OCI-LY7 (cell line): ENCODE data around the gene DOC2A. TPM values are rescaled to one million over a fixed set of nuclear protein-coding genes. Genes with fewer than 3 reads are reported as not detected.

Source experiments
- BruUV-seq: library from RNA; stranded (reverse); fragments of 400-500 nt; replicated peaks from 2 replicates; lab custom pipeline; 2021; lab: Mats Ljungman, UMichigan
- CTCF ChIA-PET: fragments of 300-600 bp; sonication (Branson Sonifier 250); formaldehyde crosslinking; loops from one replicate; lab custom pipeline; 2022; ENCODE audit warnings: antibody characterized with exemption; ENCODE audit not compliant: unreplicated experiment; lab: Charles Lee
- POLR2A ChIA-PET: fragments of 300-600 bp; sonication (Branson Sonifier 250); formaldehyde crosslinking; loops from one replicate; lab custom pipeline; 2022; ENCODE audit warnings: antibody characterized with exemption; lab: Charles Lee
- DNase-seq: peaks from one replicate; pipeline ENCODE4 v3.0.0-alpha.2; 2015; ENCODE audit warnings: low spot score
- H2AFZ ChIP-seq: fragments of 200-600 bp; sonication (generic), shearing (Covaris generic); 2 replicates; pipeline ENCODE4 v1.6.1; 2014; ENCODE audit warnings: mild to moderate bottlenecking, antibody characterized with exemption, low read length, moderate library complexity
- H3K27ac ChIP-seq: fragments of 200-600 bp; sonication (generic); 2 replicates; pipeline ENCODE4 v1.5.1; 2014; ENCODE audit warnings: mixed run types, low read depth, mild to moderate bottlenecking, moderate library complexity, low read length, inconsistent platforms; ENCODE audit not compliant: poor library complexity, severe bottlenecking
- H3K36me3 ChIP-seq: fragments of 200-600 bp; sonication (generic); 2 replicates; pipeline ENCODE4 v1.6.1; 2014; ENCODE audit warnings: mild to moderate bottlenecking, antibody characterized with exemption, low read length, moderate library complexity, mixed read lengths; ENCODE audit not compliant: insufficient read depth
- H3K4me1 ChIP-seq: fragments of 200-600 bp; sonication (generic); 2 replicates; pipeline ENCODE4 v1.5.1; 2014; ENCODE audit warnings: mild to moderate bottlenecking, low read length; ENCODE audit not compliant: insufficient read depth, poor library complexity, severe bottlenecking
- H3K4me2 ChIP-seq: fragments of 200-600 bp; sonication (generic); 2 replicates; pipeline ENCODE4 v1.6.1; 2014; ENCODE audit warnings: mild to moderate bottlenecking, low read length
- H3K4me3 ChIP-seq: fragments of 200-600 bp; sonication (generic); 2 replicates; pipeline ENCODE4 v1.5.1; 2014; ENCODE audit warnings: mild to moderate bottlenecking, low read depth, low read length; ENCODE audit not compliant: poor library complexity, severe bottlenecking
- H3K79me2 ChIP-seq: fragments of 200-600 bp; sonication (generic); 2 replicates; pipeline ENCODE4 v1.6.1; 2016; ENCODE audit warnings: low read depth, mild to moderate bottlenecking, low read length, moderate library complexity, mixed read lengths; ENCODE audit not compliant: insufficient read depth
- H3K9me2 ChIP-seq: fragments of 200-600 bp; sonication (generic); 2 replicates; pipeline ENCODE4 v1.6.1; 2016; ENCODE audit warnings: mild to moderate bottlenecking, low read length, mixed read lengths; ENCODE audit not compliant: insufficient read depth
- H3K9me3 ChIP-seq: fragments of 200-600 bp; sonication (generic); 2 replicates; pipeline ENCODE4 v1.6.1; 2014; ENCODE audit warnings: mild to moderate bottlenecking, mixed run types, low read length, mixed read lengths
- H4K20me1 ChIP-seq: fragments of 200-600 bp; sonication (generic); 2 replicates; pipeline ENCODE4 v1.6.1; 2014; ENCODE audit warnings: mild to moderate bottlenecking, antibody characterized with exemption, low read length, moderate library complexity, mixed read lengths; ENCODE audit not compliant: insufficient read depth
- CTCF ChIP-seq: fragments of 200-600 bp; sonication (generic); conservative IDR thresholded peaks from 2 replicates; pipeline ENCODE4 v1.5.1; 2014; ENCODE audit warnings: mild to moderate bottlenecking, antibody characterized with exemption, low read length, moderate library complexity, mixed read lengths
- EZH2phosphoT487 ChIP-seq: fragments of 200-600 bp; sonication (generic); IDR thresholded peaks from 2 replicates; pipeline ENCODE4 v1.6.1; 2018; ENCODE audit warnings: low read depth, borderline replicate concordance, mild to moderate bottlenecking, mixed run types, antibody characterized with exemption, low read length, moderate library complexity, mixed read lengths
- intact Hi-C: fragments of 100-400 bp; cut with micrococcal nuclease; formaldehyde crosslinking; loops from one replicate; pipeline ENCODE4 v1.10.0; 2022; ENCODE audit not compliant: unreplicated experiment
- total RNA-seq, 2 experiments: library from RNA; depleted of rRNA in 1 of 2; stranded (reverse); fragments of >200 nt in 1 of 2; shearing (Covaris generic) in 1 of 2; gene quantifications; 2 replicates each; pipeline ENCODE4 v1.2.3, GENCODE V29; 2014 to 2022

The DOC2A gene
- total RNA-seq, 2 experiments from 2014 or later: 0.91 TPM; not detected in 1

GRCh38 chr16:30054959-30055553, 44.2 kb upstream of the DOC2A start:
- no peak overlapping the region for H2AFZ ChIP-seq
- peaks cover 27% of the 10 kb centered on the region for H3K4me1 ChIP-seq
- CTCF ChIA-PET: interaction anchor here (0.5 to 1.6 kb wide), 3 partner anchors 9 to 285 kb away, joined by 3 to 4 read pairs (median 3); partner anchors contain the start of gene TBX6
- H3K9me2 ChIP-seq: no peaks in the 10 kb centered on the region
- no peak overlapping the region for H3K4me3 ChIP-seq
- no peak overlapping the region for H3K27ac ChIP-seq
- H3K9me3 ChIP-seq: no peaks in the 10 kb centered on the region
- POLR2A ChIA-PET: interaction anchor here (0.6 to 1.0 kb wide), 3 partner anchors 9 to 82 kb away, joined by 3 to 10 read pairs (median 4); partner anchors contain the start of gene TAOK2
- intact Hi-C loops: no loop called here
- DNase-seq: peak; percentile 63
- peak overlapping the region; percentile 23; the same call in 1 of the 2 replicates for H3K4me2 ChIP-seq
- no peaks in the 10 kb centered on the region for H3K36me3 ChIP-seq
- TF ChIP-seq CTCF (peak; percentile 85), EZH2phosphoT487 (no peak)
- no TSS peak for BruUV-seq
- H3K79me2 ChIP-seq: no peaks in the 10 kb centered on the region
- no peaks in the 10 kb centered on the region for H4K20me1 ChIP-seq

GRCh38 chr16:30054451-30054850, 43.6 kb upstream of the DOC2A start:
- ChIA-PET CTCF (interaction anchor here (0.5 to 1.6 kb wide), 2 partner anchors 38 to 285 kb away, joined by 3 read pairs; partner anchors contain the start of gene TBX6), POLR2A (no interaction called here)
- Histone ChIP-seq H3K4me1 (peaks cover 27% of the 10 kb centered on the region), H3K4me3 (no peak overlapping the region), H4K20me1 (no peaks in the 10 kb centered on the region), H3K9me2 (no peaks in the 10 kb centered on the region), H3K9me3 (no peaks in the 10 kb centered on the region), H3K4me2 (peak overlapping the region; percentile 23; the same call in 1 of the 2 replicates), H2AFZ (no peak overlapping the region), H3K36me3 (no peaks in the 10 kb centered on the region), H3K27ac (no peak overlapping the region), H3K79me2 (no peaks in the 10 kb centered on the region)
- no peak for DNase-seq
- intact Hi-C loops: no loop called here
- TF ChIP-seq CTCF: no peak
- no peak for TF ChIP-seq EZH2phosphoT487
- BruUV-seq: no TSS peak

DNA sequence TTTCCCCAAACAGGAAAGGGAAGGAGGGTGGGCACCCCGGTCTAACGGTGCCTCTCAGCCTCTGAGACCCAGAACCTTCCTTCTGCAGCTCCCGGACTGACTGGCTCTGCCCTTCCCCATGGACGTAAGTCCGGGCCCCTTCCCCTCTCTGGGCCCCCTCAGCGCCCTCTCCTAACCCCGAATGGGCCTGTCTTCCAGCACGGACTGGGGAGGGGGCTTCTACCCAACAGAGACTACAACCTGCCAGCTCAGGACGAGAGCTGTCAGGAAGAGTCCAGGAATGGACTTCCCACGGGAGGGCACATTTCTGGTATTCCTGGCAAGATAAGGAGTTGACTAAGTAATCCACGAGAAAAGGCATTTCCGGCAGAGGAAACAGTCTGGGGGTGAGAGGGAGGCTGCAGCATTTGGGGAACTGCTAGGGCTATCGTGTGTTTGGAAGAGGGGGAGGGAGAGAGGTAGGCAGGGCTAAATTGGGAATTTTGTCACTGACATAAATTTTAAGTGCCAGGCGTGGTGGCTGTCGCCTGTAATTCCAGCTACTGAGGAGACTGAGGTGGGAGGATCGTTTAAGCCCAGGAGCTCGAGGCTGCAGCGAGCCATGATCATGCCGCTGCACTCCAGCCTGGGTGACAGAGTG, 42.7 kb upstream of the DOC2A start:
- H3K27ac ChIP-seq: no peak overlapping the region
- intact Hi-C loops: no loop called here
- no peak for TF ChIP-seq CTCF
- TF ChIP-seq EZH2phosphoT487: no peak

More for the DNA sequence above, 42.7 kb upstream of the DOC2A start:
- no peaks in the 10 kb centered on the region for H4K20me1 ChIP-seq
- POLR2A ChIA-PET: interaction anchor here (0.5 kb wide), 1 partner anchor 37 kb away, joined by 5 read pairs; no protein-coding TSS in a partner anchor
- H3K36me3 ChIP-seq: no peaks in the 10 kb centered on the region
- CTCF ChIA-PET: no interaction called here
- peaks cover 27% of the 10 kb centered on the region for H3K4me1 ChIP-seq
- H2AFZ ChIP-seq: peak overlapping the region; percentile 79
- H3K9me2 ChIP-seq: no peaks in the 10 kb centered on the region
- DNase-seq: no peak
- no peaks in the 10 kb centered on the region for H3K9me3 ChIP-seq
- H3K4me2 ChIP-seq: peak overlapping the region; percentile 97
- no TSS peak for BruUV-seq
- peak overlapping the region; percentile 83 for H3K4me3 ChIP-seq
- no peaks in the 10 kb centered on the region for H3K79me2 ChIP-seq
